IgD-negative memory B cell (primary cell): Measurements from ENCODE around the gene FYTTD1. TPM values are rescaled to one million over a fixed set of nuclear protein-coding genes. Genes with fewer than 3 reads are reported as not detected.

Experiments
- H3K27ac Mint-ChIP-seq, 3 donors: one replicate each; pipeline ENCODE4 v1.8.0; 2020 to 2022; ENCODE audit warnings: mild to moderate bottlenecking in 3 of 3, mixed read lengths in 3 of 3, moderate library complexity in 1 of 3
- H3K27me3 Mint-ChIP-seq: one replicate; pipeline ENCODE4 v1.8.0; 2021; ENCODE audit warnings: mixed read lengths
- H3K36me3 Mint-ChIP-seq: one replicate; pipeline ENCODE4 v1.8.0; 2020; ENCODE audit warnings: mild to moderate bottlenecking, mixed read lengths
- H3K4me1 Mint-ChIP-seq, 3 donors: one replicate each; pipeline ENCODE4 v1.8.0; 2020 to 2022; ENCODE audit warnings: mixed read lengths in 3 of 3, mild to moderate bottlenecking in 1 of 3
- H3K4me3 Mint-ChIP-seq, 4 donors: one replicate each; pipeline ENCODE4 v1.8.0; 2020 to 2022; ENCODE audit warnings: mild to moderate bottlenecking in 4 of 4, mixed read lengths in 4 of 4, moderate library complexity in 3 of 4
- H3K9me3 Mint-ChIP-seq, 3 donors: one replicate each; pipeline ENCODE4 v1.8.0; 2020 to 2021; ENCODE audit warnings: mixed read lengths in 3 of 3, mild to moderate bottlenecking in 1 of 3
- polyA plus RNA-seq: library from polyadenylated mRNA; unstranded; fragments of 300-500 nt; fragmentation: Illumina TruSeq; gene quantifications from one replicate; pipeline ENCODE4 v1.2.3, GENCODE V29; 2021

The FYTTD1 gene
- polyA plus RNA-seq, 1 donor from 2014 or later = 65.5 TPM

- Mint-ChIP-seq H3K9me3 (no peaks in the 10 kb centered on the region), H3K4me1 (peaks cover 34 to 49% (median 46%) of the 10 kb centered on the region in 3 donors), H3K4me3 (peak overlapping the region; percentile 97 to 99 (median 98)), H3K27me3 (no peaks in the 10 kb centered on the region), H3K27ac (peak overlapping the region; percentile 98 to 99 (median 99)), H3K36me3 (no peaks in the 10 kb centered on the region)
Observed at GRCh38 chr3:197791892-197792647, 42.4 kb downstream of the FYTTD1 start.

DNA sequence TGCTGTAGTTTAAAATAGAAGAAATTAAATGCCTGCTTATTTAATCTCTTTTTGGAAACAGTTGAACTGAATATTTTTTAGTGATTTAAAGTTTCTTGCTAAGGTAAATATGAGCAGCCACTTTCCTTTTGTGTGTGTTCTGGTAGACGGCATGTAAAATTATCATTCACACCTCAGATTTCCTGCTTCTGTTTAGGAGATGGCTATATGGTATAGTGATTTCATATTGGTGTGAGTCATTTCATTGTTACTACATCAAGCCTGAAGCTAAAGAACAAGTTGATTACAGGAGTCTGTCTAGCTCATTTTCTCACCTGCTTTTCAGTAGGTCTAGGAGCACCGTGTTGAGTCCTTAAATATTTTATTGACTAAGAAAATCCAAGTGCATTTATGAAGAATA lies 43.6 kb downstream of the FYTTD1 start:
- Mint-ChIP-seq H3K4me1 (peaks cover 37 to 50% (median 49%) of the 10 kb centered on the region in 3 donors), H3K27ac (peak overlapping the region; percentile 71 to 98 (median 92)), H3K9me3 (no peaks in the 10 kb centered on the region), H3K4me3 (peak overlapping the region; percentile 57 to 99 (median 84)), H3K27me3 (no peaks in the 10 kb centered on the region), H3K36me3 (no peaks in the 10 kb centered on the region)

- peak overlapping the region in 3 of 4 donors; percentile 83 to 99 (median 84) for H3K4me3 Mint-ChIP-seq
- H3K27me3 Mint-ChIP-seq = no peaks in the 10 kb centered on the region
- peak overlapping the region; percentile 33 to 92 (median 63) for H3K27ac Mint-ChIP-seq
- H3K36me3 Mint-ChIP-seq = no peaks in the 10 kb centered on the region
- peaks cover 43 to 59% (median 58%) of the 10 kb centered on the region in 3 donors for H3K4me1 Mint-ChIP-seq
- no peaks in the 10 kb centered on the region for H3K9me3 Mint-ChIP-seq
Observed at GRCh38 chr3:197794115-197794514, 44.4 kb downstream of the FYTTD1 start.

DNA sequence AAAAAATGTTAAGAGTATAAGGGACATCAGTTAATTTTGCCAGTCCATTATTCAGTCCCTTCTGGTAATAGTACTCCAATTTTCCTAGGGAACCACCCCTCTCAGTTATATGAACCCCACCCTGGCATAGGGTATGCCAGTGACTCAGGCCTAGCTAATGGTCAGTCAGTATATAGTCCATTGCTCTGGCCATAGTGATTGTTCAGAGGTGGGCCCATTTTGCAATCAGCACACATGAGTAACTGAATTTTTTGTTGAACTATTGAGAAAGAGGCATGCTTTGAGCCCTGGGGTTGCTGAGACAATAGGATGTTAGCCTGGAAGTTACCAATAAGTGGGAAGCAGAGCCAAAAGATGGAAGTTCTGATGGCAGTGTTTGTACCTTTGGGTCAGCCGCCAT lies 45.5 kb downstream of the FYTTD1 start:
- Mint-ChIP-seq H3K9me3 (no peaks in the 10 kb centered on the region), H3K4me3 (peak overlapping the region in 2 of 4 donors; percentile 30 to 79), H3K4me1 (peaks cover 42 to 55% (median 54%) of the 10 kb centered on the region in 3 donors), H3K27me3 (no peaks in the 10 kb centered on the region), H3K36me3 (no peaks in the 10 kb centered on the region), H3K27ac (peak overlapping the region; percentile 52 to 92 (median 78))

DNA sequence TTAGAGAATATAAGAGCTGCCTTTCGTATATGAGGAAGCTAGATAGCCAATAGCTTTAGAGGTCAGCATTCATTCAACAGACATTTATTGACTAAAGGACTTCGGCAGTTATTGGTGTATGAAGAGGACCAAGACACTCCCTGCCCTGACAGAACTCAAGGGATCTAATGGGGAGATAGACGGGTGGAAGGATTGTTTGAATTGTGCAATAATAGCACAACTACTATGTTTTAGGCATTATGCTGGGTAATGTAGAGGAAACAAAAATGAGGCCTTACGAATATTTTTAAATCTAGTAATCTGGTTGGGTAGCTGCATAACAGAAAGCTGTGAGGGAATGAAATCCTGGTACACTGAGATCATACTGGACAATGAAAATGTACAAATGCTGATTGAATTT lies 46.4 kb downstream of the FYTTD1 start:
- H3K36me3 Mint-ChIP-seq = no peaks in the 10 kb centered on the region
- H3K9me3 Mint-ChIP-seq = no peaks in the 10 kb centered on the region
- peaks cover 47 to 60% (median 58%) of the 10 kb centered on the region in 3 donors for H3K4me1 Mint-ChIP-seq
- H3K4me3 Mint-ChIP-seq = peak overlapping the region in 2 of 4 donors; percentile 0 to 17
- H3K27me3 Mint-ChIP-seq = no peaks in the 10 kb centered on the region
- peak overlapping the region in 2 of 3 donors; percentile 49 to 92 for H3K27ac Mint-ChIP-seq

- Mint-ChIP-seq H3K27ac (peak overlapping the region; percentile 6 to 85 (median 6)), H3K27me3 (no peaks in the 10 kb centered on the region), H3K4me1 (peaks cover 51 to 63% (median 62%) of the 10 kb centered on the region in 3 donors), H3K9me3 (no peaks in the 10 kb centered on the region), H3K36me3 (no peaks in the 10 kb centered on the region), H3K4me3 (peak overlapping the region in 1 of 4 donors; percentile 30)
Observed at GRCh38 chr3:197798863-197799262, 49.2 kb downstream of the FYTTD1 start.

DNA sequence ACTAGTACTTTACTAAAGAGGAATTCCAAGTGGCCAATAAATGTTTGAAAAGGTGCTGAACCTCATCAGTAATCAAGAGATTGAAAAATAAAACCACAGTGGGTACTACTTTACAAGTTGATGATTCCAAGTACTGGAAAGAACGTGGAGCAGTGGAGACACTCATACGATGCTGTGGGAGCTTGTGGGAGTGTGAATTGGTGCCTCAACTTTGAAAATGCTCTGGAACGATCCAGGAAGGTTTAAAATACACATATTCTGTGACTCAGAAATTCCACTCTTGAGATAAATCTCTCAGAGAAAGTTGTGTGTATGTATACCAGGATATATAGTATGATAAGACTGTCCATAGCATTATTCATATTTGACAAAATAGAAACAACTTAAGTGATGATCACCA lies 50.7 kb downstream of the FYTTD1 start:
- no peak overlapping the region for H3K4me3 Mint-ChIP-seq
- H3K4me1 Mint-ChIP-seq = peaks cover 51 to 54% (median 53%) of the 10 kb centered on the region in 3 donors
- H3K9me3 Mint-ChIP-seq = no peaks in the 10 kb centered on the region
- no peaks in the 10 kb centered on the region for H3K36me3 Mint-ChIP-seq
- H3K27me3 Mint-ChIP-seq = no peaks in the 10 kb centered on the region
- H3K27ac Mint-ChIP-seq = peak overlapping the region; percentile 33 to 77 (median 36)

- no peaks in the 10 kb centered on the region for H3K36me3 Mint-ChIP-seq
- peak overlapping the region; percentile 4 to 85 (median 84) for H3K27ac Mint-ChIP-seq
- peak overlapping the region in 1 of 4 donors; percentile 30 for H3K4me3 Mint-ChIP-seq
- peaks cover 41 to 48% (median 44%) of the 10 kb centered on the region in 3 donors for H3K4me1 Mint-ChIP-seq
- no peaks in the 10 kb centered on the region for H3K27me3 Mint-ChIP-seq
- no peaks in the 10 kb centered on the region for H3K9me3 Mint-ChIP-seq
Observed at GRCh38 chr3:197801891-197802778, 52.5 kb downstream of the FYTTD1 start.

GRCh38 chr3:197802779-197803459 lies 53.2 kb downstream of the FYTTD1 start:
- Mint-ChIP-seq H3K4me1 (peaks cover 39 to 48% (median 44%) of the 10 kb centered on the region in 3 donors), H3K36me3 (no peaks in the 10 kb centered on the region), H3K27me3 (no peaks in the 10 kb centered on the region), H3K4me3 (no peak overlapping the region), H3K9me3 (no peaks in the 10 kb centered on the region), H3K27ac (peak overlapping the region in 2 of 3 donors; percentile 4 to 84)

DNA sequence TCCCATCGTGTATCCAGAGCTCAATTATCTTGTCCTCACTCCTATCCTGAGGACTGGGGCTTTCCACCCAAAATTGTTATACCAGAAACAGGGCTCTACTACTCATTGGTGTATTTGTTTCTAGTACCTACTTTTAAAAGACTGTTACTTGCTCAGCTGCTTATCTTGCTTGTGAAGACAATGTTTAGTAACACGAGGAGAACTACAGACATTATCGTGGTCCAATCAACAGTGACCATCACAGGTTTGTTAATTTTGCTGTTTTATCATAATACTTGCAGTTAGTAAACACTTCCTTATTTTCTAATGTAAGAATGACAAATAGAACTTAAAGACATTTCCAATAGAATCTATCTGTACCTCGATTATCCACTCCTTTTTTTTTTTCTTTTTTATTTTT lies 54.8 kb downstream of the FYTTD1 start:
- peaks cover 39 to 51% (median 45%) of the 10 kb centered on the region in 3 donors for H3K4me1 Mint-ChIP-seq
- H3K36me3 Mint-ChIP-seq = no peaks in the 10 kb centered on the region
- no peak overlapping the region for H3K4me3 Mint-ChIP-seq
- H3K9me3 Mint-ChIP-seq = no peaks in the 10 kb centered on the region
- H3K27ac Mint-ChIP-seq = no peak overlapping the region
- H3K27me3 Mint-ChIP-seq = no peaks in the 10 kb centered on the region

DNA sequence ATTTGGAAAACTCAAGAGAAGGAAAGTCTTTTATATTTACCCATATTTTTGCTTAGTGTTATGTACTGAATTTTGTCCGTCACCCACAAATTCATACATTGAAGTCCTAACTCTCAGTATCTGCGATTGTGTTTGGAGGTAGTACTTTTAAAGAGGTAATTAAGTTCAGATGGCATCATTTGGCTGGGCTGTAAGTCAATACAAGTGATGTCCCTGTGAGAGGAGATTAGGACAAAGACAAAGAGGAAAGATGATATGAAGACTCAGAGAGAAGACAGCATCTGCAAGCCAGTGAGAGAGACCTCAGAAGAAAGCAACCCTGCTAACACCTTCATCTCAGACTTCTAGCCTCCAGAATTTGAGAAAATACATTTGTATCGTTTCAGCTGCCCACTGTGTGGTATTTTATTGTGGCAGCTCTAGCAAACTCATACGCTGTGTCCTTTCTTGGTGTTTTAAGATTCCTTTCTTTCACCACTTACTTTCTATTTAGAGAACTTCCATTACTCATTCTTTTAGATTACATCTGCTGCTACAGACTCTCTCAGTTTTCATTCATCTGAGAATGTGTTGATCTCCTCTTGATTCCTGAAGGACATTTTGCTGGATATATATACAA lies 58.4 kb downstream of the FYTTD1 start:
- Mint-ChIP-seq H3K9me3 (no peaks in the 10 kb centered on the region), H3K27me3 (no peaks in the 10 kb centered on the region), H3K36me3 (no peaks in the 10 kb centered on the region), H3K4me3 (peak overlapping the region in 1 of 4 donors; percentile 35), H3K27ac (peak overlapping the region; percentile 21 to 59 (median 54)), H3K4me1 (peaks cover 16 to 40% (median 31%) of the 10 kb centered on the region in 3 donors)

DNA sequence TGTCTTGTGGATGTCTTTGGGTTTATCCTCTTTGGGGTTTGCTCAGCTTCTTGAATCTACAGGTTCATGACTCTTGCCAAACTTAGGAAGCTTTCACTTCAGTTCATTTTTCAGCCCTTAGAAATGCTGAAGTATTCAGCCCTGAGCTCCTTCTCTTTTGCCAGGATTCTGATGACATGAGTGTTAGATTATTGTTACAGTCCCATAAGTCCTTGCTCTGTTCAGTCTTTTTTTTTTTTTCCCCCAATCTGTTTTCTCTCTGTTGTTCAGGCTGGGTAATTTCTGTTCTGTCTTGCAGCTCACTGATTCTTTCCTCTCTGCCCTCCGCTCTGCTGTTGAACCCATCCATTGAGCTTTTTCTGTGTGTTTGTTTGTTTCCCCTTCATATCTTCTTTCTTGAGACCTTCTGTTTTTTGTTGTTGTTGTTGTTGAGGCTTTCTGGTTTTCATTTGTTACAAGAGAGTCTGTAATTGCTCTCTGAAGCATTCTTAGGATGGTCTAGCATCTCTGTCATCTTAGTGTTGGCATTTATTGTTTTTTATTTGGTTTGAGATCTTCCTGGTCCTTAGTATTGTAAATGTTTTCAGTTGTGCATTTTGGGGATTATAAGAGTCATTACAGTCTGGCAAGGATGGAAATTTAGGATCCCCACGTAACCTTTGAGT lies 59.8 kb downstream of the FYTTD1 start:
- Mint-ChIP-seq H3K4me3 (peak overlapping the region in 2 of 4 donors; percentile 29 to 61), H3K27ac (peak overlapping the region in 1 of 3 donors; percentile 15), H3K4me1 (peaks cover 14 to 47% (median 39%) of the 10 kb centered on the region in 3 donors), H3K36me3 (peaks cover 3% of the 10 kb centered on the region), H3K27me3 (no peaks in the 10 kb centered on the region), H3K9me3 (no peaks in the 10 kb centered on the region)

DNA sequence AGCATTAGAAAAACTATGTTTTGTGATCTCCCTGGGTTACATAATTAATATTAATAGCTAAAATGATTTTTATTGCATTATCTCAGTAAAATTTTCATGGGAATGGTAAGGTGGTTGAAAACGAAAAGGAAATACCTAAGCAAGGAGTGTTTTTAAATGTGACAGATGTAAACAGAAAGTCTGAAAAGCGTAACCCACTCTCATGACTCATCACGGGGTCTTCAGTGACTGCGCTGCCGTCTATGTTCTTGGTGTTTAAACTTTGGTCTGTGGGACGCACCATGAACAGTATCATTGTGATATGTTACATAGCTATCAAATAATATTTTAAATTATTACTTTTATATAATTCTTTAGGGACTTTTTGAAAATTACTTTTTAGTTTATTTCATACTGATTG lies 61.2 kb downstream of the FYTTD1 start:
- H3K36me3 Mint-ChIP-seq = peaks cover 3% of the 10 kb centered on the region
- peaks cover 12 to 46% (median 39%) of the 10 kb centered on the region in 3 donors for H3K4me1 Mint-ChIP-seq
- no peaks in the 10 kb centered on the region for H3K27me3 Mint-ChIP-seq
- no peaks in the 10 kb centered on the region for H3K9me3 Mint-ChIP-seq
- no peak overlapping the region for H3K27ac Mint-ChIP-seq
- H3K4me3 Mint-ChIP-seq = no peak overlapping the region

- no peaks in the 10 kb centered on the region for H3K9me3 Mint-ChIP-seq
- H3K4me3 Mint-ChIP-seq = no peak overlapping the region
- peaks cover 12 to 44% (median 39%) of the 10 kb centered on the region in 3 donors for H3K4me1 Mint-ChIP-seq
- peak overlapping the region in 1 of 3 donors; percentile 84 for H3K27ac Mint-ChIP-seq
- no peaks in the 10 kb centered on the region for H3K27me3 Mint-ChIP-seq
- peaks cover 3% of the 10 kb centered on the region for H3K36me3 Mint-ChIP-seq
Observed at GRCh38 chr3:197811343-197811742, 61.7 kb downstream of the FYTTD1 start.
